Epithelial cell of esophagus (primary cell): ENCODE data around the gene PEMT.
A peak's percentile ranks its signal among the peaks of the same experiment; 100 is the strongest.

ENCODE experiments used
- DNase-seq: peaks from one replicate; pipeline ENCODE4 v3.0.0; 2010; ENCODE audit warnings: low read depth
- H3K4me3 ChIP-seq: 2 replicates; pipeline ENCODE4 v1.5.1; 2011; ENCODE audit warnings: mild to moderate bottlenecking, low read length, control low read depth
- TF ChIP-seq, protein P1 (sequence below): IDR thresholded peaks from 2 replicates; pipeline ENCODE4 v1.5.1; 2011; ENCODE audit warnings: low read depth, mild to moderate bottlenecking, low read length, control low read depth, inconsistent platforms; ENCODE audit not compliant: insufficient read depth; ENCODE audit errors: missing control alignments

The PEMT gene

DNA sequence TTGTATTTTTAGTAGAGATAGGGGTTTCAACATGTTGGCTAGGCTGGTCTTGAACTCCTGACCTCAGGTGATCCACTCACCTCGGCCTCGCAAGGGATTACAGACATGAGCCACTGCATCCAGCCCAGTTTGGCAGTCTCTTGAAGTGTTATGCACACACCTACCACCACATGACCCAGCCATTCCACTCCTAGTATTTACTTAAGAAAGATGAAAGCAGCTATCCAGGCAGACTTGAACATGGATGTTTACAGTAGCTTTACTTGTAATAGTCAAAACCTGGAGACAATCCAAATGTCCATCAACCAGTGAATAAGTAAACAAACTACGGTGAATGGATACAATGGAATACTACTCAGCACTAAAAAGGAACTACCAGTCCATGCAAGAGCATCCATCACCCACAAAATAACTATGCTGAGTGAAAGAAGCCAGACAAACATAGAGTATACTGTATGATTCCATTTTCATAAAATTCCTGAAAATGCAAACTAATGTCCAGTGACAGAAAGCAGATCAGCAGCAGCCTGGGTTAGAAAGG lies 57.5 kb downstream of the PEMT start:
- DNase-seq: peak; percentile 59
- no peak overlapping the region for H3K4me3 ChIP-seq
- TF ChIP-seq, protein P1, sequence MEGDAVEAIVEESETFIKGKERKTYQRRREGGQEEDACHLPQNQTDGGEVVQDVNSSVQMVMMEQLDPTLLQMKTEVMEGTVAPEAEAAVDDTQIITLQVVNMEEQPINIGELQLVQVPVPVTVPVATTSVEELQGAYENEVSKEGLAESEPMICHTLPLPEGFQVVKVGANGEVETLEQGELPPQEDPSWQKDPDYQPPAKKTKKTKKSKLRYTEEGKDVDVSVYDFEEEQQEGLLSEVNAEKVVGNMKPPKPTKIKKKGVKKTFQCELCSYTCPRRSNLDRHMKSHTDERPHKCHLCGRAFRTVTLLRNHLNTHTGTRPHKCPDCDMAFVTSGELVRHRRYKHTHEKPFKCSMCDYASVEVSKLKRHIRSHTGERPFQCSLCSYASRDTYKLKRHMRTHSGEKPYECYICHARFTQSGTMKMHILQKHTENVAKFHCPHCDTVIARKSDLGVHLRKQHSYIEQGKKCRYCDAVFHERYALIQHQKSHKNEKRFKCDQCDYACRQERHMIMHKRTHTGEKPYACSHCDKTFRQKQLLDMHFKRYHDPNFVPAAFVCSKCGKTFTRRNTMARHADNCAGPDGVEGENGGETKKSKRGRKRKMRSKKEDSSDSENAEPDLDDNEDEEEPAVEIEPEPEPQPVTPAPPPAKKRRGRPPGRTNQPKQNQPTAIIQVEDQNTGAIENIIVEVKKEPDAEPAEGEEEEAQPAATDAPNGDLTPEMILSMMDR: no peak

- H3K4me3 ChIP-seq: no peak overlapping the region
- TF ChIP-seq, protein P1: no peak
- no peak for DNase-seq
These were observed 58.5 kb downstream of the PEMT start for GRCh38 chr17:17532991-17533390.

GRCh38 chr17:17531156-17531555 lies 60.4 kb downstream of the PEMT start:
- no peak for DNase-seq
- TF ChIP-seq, protein P1: no peak
- no peak overlapping the region for H3K4me3 ChIP-seq

DNA sequence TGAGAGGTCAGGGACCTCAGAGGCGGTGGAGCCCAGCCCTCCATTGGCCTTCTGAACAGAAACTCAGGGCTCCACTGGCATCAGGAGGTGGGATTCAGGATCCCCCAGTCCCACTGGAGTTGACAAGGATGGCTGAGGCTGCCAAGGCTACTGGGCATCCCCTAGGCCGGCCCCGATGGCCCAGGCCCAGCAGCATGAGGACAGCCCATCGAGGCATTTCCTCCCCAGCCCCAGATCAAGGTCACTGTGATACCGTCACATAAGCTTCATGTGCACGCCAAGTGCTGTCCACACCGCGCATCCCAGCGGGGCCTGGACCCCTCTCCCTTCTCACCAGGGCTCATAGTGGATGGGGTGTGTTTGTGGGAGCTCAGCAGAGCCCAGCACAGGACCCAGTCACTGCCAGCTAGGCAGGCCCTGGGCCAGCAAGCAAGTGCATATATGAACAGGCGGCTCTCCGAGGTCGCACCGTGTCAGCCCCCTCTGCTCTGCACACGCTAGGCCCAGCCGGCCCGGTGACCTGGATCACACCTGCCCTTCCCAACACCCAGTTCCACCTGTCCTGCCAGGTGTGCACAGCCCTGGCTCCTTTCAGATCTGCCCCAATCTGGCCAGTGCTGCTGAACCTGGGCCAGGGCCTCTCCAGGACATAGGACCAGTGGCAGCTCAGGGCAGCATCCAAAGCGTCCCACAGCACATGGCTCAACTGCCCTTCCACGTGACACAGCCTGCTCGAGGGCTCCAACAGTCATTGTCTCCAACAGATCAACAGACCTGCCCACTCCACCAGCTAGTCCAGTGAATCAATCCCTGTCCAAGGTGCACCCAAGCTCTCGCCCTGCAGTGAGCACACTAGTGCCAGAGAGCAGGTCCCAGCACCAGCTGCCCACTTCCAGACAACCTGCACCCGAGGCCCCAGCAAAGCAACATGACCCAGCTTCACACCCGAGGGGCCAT lies 62.5 kb downstream of the PEMT start:
- no peak for DNase-seq
- TF ChIP-seq, protein P1: no peak
- no peak overlapping the region for H3K4me3 ChIP-seq

DNA sequence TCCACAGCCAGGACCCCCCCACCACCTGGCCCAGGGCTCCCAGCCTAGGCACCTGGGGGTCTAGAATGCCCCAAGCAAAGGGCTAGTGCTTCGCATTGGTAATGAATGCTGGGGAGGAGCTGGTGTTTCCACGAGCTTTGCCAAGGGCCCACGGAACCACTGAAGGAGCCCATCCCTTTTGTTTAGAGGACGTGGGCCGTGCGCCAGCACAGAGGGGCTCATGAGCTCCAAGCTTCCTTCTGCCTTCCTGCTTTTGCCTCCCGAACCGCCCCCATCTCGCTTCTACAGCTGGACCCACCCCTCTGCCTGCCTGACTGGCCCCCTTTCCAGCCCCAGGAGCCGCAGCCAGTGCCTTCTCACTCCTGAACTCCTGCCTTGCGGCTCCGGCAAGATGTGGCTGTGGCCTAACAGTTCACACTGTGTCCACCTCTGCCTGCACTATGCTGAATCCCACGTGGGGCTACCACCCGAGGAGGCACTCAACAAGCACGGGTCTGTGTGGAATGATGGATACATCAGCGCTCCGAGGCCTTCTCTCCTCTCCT lies 63.5 kb downstream of the PEMT start:
- DNase-seq: no peak
- TF ChIP-seq, protein P1: no peak
- no peak overlapping the region for H3K4me3 ChIP-seq

- DNase-seq: no peak
- no peak overlapping the region for H3K4me3 ChIP-seq
- TF ChIP-seq, protein P1: no peak
These were observed 64.0 kb downstream of the PEMT start for GRCh38 chr17:17527534-17527933.

- no peak overlapping the region for H3K4me3 ChIP-seq
- TF ChIP-seq, protein P1: no peak
- no peak for DNase-seq
These were observed 65.1 kb downstream of the PEMT start for GRCh38 chr17:17526369-17526768.
